GM19468 (cell line): Measurements from ENCODE around the gene PPM1L.

Experiments used
- ATAC-seq: cut with Tn5 transposase; IDR thresholded peaks from one replicate; pipeline ENCODE4 v1.9.1; 2021; ENCODE audit warnings: mild to moderate bottlenecking, moderate library complexity, moderate number of reproducible peaks; ENCODE audit not compliant: unreplicated experiment; ENCODE audit errors: extremely low read depth

PPM1L gene

DNA sequence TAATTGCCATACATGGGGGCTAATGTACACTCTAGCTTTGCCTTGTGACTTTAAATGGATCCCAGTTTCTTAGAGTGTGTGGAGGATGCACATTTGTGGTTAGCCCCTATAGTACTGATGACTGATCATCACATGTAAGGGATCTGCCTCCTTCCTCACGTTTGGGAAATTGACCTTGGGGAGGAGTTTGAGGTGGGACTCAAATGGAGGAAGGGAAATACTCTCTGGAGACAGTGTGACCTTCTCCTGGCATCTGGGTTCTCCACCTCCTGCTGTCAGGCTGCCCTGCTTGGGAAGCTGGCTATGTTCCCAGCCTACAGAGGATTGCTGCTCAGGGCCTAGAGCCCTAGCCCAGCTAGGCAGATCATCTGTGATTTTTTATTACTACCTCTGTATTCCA, 48.7 kb downstream of the PPM1L start:
- ATAC-seq = no peak

DNA sequence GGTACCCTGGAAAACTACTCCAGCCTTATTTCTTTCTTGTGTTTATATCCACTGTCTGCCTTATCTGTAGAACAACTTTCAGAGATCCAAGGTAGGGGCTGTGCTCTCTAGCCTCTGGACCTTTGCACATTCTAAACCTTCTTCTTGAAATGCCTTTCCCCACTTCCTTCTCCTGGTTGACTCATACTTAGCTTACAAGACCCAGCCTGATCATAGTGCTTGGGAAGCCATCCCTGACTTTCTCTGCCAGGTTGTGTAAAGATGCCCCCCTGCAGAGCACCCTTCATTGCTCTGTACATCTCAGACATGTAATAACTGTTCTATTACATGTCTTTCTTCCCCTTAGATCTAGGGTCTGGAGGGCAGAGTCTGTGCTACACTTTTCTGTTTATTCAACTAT, 50.1 kb downstream of the PPM1L start:
- ATAC-seq = no peak

DNA sequence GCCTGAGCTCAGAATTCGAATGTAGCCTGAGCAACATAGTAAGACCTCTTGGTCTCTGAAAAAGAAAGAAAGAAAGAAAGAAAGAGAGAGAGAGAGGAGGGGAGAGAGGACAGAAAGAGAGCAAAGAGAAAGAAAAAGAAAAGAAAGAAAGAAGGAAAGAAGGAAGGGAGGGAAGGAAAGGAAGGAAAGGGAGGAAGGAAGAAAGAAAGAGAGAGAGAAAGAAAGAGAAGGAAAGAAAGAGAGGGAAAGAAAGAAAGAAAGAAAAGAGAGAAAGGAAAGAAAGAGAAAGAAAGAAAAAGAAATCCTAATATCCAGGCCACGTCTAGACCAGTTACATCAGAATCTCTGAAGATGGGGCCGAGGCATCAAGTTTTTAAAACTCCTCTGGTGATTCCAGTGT, 50.7 kb downstream of the PPM1L start:
- no peak for ATAC-seq

DNA sequence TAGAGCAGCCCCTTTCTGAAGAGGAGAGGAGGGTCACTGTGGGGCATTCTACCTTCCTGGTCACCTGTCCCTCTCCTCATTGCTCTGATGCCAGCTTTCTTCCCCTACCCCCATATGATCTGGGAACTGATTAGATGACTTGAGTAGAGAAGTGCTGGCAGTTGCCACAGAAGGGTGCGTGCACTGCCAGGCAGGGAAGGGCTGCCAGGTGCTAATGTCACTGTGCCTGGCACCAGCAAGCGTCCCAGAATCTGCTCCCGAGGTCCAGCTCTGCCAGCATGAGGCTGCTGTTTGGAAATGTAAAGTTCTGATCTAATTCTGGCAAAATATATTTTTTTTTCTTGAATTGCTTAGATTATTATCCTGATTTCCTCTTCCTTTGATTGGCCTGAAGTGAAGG, 52.8 kb downstream of the PPM1L start:
- no peak for ATAC-seq

DNA sequence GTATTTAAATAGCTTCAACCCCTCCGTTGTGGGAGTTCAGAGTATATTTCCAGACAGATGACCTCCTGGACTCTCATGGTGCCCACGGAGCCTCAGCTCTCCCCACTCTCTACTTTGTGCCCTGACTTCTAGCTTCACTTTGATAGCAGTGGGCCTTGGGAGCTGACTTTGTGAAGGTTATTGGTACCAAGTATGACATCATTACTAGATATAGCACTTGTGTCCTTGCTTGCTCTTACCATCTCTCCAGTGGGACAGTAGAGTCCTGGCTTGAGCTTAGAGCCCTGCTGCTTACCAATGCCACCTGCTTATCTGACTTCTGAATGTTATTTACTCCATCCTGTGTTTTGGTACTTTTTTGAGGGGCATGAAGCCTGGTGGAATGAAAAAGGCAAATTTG, 53.4 kb downstream of the PPM1L start:
- no peak for ATAC-seq

DNA sequence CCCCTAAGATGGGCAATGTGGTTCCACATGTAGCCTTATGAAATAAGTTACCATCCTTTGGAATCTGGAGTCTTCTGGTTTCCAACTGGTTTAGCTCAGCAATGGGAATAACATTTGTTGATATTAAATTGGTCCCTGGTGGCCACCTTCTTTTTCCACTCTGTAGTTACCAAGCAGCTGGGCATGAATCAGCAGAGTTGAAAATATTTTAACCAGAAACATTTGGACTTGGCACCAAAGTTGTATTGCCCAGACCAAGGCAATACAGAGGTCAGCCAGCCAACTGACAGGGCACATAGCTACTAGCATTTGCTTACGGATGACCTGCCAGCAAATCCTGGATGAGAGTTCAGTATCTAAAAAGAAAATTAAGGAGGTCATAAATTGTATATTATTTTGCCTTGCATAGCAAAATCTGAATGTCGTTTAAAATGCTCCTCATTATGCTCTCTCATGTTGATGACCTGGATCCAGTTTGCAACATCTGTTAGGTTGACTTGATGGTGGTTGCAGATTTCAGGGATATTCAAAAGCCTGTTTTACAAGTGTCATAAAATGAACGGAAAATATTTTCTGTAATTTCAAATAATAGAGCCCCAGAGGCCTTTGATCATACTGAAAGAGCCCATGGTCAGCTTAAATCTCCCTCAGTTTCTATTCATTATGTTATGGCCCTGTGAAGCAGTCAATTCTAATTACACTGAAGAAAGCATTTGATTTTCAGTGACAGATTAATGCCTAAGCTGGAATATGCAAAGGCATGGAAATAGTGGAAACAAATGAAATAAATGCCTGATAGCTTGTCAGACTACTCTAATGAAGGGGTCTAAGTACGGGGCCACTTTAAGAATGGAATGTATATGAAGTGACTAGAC, 54.6 kb downstream of the PPM1L start:
- no peak for ATAC-seq

DNA sequence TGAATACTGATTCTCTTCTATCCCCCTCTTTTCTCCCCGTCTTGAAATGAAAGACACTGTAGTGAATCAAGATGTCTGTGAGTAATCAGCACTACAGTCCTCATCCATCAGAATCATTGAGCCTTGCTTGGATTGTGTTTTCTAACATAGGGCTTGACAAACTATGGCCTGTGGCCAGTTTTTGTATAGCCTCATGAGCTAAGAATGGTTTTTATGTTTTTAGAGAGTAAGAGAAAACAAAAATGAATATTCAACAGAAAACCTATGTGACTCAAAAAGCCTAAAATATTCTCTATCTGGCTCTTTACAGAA, 55.2 kb downstream of the PPM1L start:
- no peak for ATAC-seq

DNA sequence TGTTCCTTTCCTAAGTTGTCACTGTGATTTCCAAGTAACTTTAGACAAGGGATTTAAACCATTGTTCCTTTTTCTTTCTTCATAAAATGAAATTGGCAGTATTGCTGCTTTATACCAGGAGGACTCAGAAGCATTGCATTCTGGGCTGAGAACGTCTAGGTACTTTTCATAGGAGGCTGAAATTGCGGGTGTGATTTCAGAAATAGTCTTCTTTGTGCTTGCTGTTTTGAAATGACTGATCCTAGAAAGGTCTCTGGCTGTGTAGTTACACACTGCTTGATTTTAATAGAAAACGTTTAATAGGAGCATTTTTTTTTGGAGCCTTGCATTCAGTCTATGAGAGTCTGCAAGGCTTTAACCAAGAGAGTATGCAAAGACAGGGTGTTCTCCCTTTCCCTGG, 56.3 kb downstream of the PPM1L start:
- ATAC-seq = no peak

DNA sequence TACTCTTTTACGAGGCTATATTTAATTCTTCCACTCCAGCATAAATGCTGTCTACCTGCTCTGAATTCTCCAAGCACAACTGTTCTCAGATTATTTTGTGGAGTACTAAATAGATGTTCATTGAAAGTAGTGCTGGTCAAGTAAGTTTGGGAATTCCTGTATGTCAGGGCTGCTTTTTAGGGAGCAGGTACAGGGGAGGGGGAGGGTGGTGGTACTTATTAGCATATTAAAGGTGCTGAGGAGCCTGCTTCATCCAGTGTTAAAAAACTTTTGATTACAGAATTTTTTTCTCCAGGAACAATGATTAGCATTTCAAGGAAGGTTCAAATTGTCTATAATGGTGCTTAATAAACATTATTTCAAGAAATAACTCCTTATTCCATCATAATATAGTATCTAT, 59.2 kb downstream of the PPM1L start:
- ATAC-seq = no peak

DNA sequence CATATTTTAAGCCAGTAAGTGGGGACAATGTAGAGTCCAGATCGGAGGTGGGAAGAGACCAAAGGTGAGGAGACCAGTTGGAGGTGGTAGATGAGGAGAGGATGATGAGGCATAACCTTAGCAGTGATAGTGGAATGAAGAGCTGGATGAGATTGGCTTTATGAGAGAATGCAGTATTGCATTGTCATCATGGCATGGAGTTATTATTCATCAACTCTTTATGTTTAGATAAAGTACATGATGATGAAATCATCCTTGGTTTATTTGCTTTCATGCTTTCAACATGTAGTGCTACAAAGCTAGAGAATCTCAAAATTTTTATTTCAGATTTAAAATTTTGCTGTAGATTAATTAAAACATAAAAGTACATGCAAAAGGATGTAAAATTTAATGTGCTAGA, 64.0 kb downstream of the PPM1L start:
- ATAC-seq = no peak

DNA sequence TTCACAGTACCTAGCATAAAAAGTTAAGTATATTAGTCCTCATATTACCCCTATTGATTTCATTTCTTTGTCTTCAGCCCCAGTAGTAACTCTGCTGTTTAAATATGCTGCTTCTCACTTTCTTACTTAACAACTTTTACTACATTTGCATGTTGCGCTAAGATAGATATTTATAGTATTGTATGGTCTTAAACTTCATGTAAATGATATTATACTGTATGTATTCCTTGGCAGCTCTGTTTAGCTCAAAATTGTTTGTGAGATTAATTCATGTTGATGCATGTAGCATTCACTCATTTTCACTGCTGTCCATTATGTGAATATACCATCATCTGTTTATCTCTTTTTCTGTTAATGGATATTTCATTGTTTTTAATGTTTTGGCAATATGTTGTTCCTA, 64.4 kb downstream of the PPM1L start:
- no peak for ATAC-seq

DNA sequence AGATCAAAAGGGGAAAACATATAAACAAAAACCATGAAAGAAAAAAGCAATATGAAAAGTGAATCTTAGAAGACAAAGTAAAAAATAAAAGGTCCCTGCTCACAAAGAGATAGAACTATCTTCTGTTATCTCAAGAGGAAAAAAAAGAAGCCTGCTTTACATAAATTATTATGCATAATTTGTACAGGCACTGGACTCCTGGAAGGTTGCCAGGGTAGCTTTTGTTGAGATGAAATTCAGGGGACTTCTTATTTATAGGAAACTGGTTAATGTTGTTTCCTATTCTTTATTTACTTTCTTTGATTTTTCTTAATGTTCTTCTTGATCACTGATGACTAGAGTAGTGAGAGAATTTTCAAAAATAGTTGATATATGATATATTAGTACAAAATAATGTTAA, 66.9 kb downstream of the PPM1L start:
- no peak for ATAC-seq

DNA sequence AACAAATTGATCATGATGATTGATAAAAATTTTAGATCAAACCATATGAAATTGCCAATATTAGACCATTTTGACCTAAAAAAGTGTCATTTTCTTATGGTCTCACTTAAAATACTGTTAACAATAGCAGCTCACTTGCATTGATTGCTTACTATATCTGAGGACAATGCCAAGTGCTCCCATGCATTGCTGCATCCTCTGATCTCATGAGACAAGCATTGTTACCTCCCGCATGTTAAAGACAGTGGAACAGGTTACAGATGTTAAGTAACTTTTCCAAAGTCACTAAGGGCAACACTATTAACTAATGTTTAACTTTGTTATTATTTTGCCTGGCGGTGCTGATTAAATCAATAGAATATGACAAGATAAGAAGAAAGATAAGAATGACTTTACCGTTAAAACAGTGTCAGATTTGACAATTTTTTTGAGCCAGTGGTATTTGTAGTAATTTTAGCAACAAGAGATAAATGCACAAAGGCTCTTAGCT, 69.3 kb downstream of the PPM1L start:
- ATAC-seq = no peak

DNA sequence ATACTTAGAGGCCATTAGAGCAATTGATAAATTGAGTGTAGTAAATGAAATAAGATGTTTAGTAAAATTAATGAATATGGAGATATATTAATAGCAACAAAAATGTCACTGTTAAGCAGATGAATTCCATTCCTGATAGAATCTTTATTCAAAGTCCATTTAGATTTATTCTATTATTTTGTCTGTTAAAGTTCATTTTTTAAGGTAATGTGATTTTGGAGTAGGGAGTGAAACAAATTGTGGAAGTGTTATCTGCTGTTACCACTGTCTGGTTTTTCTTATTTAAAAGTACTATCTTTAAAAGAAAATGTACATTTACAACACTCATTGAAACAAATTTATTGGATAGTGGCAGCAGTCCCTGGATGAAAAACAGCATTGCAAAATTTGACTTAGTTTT, 70.4 kb downstream of the PPM1L start:
- no peak for ATAC-seq

DNA sequence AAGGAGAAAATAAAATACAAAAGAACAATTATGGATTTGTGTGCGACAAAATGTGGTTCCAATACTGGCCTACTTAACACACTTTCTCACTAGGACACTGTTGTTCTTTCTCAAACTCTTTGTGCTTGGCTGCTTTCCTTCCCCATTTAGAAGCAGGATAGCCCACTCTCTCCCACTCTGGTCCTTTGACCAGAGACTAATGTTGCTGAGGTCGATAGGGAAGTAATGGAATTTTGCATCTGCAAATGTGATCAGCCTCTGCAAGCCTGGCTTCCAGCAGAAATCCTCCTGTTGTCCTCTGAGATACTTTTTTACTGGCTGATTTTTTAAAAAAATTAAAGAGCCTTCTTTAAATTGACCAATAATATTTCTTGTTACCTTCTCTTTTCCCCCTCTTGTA, 71.0 kb downstream of the PPM1L start:
- no peak for ATAC-seq

DNA sequence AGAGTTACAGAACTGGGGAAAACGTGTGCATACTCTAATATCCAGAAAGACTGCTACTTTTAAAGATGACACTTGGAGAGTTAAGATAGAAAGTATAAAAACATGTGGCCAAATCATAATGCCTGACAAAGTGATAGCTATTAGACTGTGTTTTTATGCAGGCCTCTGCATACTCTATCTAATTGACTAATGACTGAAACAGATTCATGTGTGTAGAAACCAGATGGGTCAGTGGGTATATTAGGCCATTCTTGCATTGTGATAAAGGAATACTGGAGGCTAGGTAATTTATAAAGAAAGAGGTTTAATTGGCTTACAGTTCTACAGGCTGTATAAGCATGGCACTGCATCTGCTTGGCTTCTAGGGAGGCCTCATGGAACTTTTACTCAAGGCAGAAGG, 71.5 kb downstream of the PPM1L start:
- ATAC-seq = no peak

DNA sequence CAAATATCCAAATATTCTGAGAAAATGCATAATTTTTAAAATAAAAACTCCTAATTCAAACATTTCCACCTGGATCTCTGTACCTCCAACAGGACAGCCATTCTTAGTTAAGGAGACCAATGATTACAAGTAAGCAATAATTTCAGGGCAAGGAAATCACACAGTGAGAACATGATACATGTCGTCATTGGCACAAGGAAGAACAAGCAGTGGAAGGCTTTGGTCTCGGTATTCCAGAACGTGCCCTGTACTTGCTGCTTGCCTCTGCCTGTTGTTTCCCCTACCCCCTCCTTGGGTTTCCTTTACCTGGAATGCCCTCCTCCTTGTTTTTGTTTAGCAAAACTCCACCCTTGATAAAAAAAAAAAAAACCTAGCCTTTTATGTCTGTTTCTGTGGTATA, 72.8 kb downstream of the PPM1L start:
- no peak for ATAC-seq

DNA sequence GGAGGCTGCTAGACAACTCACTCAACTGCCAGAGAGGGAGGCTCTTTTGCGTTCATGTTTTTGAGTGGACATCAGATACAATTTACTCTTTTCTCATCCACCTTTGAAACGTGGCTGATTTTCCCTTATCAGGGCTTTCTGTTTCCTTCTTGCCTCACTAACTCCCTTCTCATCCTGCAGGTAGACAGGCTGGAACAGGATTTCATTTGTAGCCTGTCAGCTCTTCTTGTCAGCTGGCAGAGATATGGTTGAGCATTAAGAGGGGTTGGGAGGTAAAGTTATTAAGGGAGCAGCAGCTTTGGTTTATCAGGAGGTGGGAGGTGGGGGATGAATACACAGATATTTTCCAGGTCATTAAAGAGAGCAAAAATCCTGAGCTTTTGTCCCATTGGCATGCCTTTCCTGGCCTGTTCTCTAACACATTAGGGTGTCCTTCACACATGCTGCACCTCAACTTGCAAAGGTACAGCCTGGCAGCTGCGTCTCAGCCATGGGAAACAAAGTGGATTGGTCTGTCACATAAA, 73.5 kb downstream of the PPM1L start:
- no peak for ATAC-seq

DNA sequence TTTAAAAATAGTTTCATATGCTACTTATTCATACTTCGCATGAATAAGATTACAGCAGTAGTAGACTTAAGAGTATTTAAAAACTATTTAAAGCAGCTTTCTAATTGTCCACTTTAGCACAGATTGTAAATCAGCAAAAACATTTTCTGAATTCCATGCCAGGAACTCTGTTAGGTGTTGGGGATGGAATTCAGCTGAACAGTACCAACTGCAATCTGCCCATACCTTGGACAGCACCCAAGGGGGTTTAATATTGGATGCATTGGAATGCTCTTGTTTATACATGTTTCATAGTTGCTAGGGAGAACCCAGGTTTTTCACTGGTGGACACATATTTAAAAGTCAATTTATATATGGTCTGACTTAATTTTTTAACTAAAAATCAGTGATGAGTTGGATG, 74.8 kb downstream of the PPM1L start:
- ATAC-seq = no peak

DNA sequence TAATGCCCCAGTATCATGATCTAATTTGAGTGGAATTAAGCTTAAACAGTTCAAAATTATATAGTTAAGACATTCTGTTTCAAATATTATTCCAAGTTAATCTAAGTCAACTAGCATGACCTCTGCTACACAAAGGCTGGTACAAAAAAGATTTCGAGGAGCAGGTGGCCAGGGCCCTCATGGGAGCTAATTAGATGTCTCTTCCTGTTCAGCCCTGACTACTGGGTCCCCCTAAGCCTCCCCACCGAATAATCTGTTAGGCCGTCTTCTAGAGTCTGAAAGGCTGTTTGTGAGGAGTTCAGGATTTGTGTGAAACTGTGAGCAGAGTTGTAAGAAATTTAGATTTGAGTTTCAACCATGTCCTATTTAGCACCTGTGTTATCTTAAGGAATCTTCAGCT, 75.4 kb downstream of the PPM1L start:
- ATAC-seq = no peak

DNA sequence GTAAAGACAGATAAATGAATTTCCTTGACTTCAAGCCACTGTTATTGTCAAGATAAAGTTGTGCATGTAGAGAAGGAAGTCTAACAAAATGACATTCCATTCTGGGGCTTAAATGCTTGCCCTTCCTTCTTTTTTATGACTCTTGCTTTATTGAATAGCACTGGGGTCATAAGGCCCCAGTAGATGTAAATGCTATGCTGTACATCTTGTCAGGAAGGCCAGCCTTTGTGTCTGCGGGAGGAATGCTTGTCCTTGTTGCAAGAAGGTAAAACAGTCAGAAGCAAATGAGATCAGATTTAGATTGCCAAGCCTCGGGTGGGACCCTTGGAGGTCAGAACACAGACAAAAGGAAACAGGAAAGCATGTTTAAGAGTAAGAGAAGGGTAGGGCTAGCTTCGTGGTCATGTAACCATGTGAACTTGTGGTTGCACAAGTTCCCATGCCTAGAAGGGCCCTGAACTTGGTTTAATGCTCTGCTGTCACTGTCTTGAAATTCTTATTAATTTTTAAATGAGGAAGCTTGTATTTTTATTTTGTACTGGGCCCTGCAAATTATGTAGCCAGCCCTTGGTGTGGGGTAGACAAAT, 81.5 kb downstream of the PPM1L start:
- no peak for ATAC-seq

DNA sequence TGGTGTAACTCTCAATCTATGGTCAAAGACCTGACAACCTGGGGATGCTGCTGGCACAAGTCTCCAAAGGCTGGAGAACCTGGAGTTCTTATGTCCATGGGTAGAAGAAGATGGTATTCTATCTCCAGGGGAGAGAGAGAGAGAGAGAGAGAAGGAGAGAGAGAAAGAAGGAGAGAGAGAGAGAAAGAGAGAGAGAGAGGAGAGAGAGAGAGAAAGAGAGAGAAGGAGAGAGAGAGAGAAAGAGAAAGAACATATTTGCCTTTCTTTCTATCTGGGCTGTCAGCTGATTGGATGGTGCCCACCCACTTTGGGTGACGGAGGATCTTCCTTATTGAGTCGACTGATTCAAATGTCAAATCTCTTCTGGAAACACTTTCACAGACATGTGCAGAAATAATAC, 84.6 kb downstream of the PPM1L start:
- ATAC-seq = no peak
